GM12892 (cell line): ENCODE data around the gene ATP6V0D1.

Experiments
- POLR2A ChIP-seq: IDR thresholded peaks from 2 replicates; pipeline ENCODE4 v1.6.1; 2011; ENCODE audit warnings: low read depth, low read length, control low read depth
- POLR2AphosphoS5 ChIP-seq: IDR thresholded peaks from 2 replicates; pipeline ENCODE4 v1.6.1; 2011; ENCODE audit warnings: low read depth, low read length, control low read depth

- TF ChIP-seq POLR2A (no peak), POLR2AphosphoS5 (no peak)
These were observed 55.4 kb downstream of the ATP6V0D1 start for GRCh38 chr16:67425580-67425979.
